Amygdala (tissue), 56 donors: ENCODE data around the gene TMEM181.
"Not testable (repeated sequence)": the region's sequence is repeated elsewhere in the genome, so short reads cannot be mapped to it uniquely, and the experiment has no call there.

Source experiments
- DNase-seq, 56 donors: peaks; one replicate each; lab custom pipeline; 2025; lab: John Stamatoyannopoulos, UW

The TMEM181 gene

DNA sequence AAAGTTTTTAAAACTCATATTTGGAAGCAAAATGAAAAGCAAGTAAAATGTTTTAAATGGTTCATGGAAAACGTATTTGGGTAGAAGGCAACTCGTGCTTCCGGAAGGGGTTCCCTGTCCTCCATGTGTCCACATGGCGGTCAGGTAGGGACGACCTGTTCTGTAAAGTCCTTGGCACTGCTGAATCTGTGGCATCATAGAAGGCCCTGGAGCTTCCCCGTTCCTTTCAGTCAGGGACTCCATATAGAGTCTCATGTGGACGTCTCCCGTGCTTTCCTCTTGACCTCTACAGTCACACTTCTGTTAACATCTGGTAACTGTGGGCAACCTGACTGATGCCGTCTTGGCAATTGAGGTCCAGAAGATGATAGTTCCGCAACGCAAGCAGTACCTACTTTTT lies 73.2 kb downstream of the TMEM181 start:
- DNase-seq, result no peak

DNA sequence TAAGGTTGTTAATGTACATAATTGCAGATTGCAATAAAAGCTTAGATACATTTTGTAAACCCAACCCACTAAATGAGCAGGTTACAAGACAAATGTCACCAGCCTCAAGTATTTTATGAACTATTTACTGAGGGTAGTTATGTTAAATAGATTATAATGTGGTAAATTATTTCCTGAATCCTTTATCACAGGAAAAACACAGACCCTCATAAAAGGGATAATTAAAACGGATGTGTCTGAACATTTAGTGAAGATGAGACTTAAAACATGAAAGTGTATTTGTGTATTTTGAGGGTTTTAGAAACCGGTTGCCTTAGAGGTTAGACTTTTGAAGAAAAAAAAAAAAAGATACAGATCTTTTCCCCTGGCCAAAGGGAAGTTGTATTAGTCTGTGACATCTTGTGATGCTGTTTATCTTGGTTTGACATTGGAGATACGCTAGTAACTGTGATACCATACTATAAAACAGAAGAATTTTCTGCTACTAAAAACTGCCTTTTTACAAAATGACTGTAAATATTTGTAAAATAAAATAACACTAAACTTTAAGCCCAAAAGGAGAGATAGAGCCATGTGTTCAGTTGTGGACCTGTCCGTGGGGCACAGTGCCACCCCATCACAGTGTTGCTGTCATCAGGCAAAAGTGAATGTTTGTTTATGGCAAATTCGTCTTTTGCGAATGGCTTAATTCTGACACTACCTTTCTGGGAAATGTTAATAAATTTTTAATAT lies 75.0 kb downstream of the TMEM181 start:
- no peak for DNase-seq

DNA sequence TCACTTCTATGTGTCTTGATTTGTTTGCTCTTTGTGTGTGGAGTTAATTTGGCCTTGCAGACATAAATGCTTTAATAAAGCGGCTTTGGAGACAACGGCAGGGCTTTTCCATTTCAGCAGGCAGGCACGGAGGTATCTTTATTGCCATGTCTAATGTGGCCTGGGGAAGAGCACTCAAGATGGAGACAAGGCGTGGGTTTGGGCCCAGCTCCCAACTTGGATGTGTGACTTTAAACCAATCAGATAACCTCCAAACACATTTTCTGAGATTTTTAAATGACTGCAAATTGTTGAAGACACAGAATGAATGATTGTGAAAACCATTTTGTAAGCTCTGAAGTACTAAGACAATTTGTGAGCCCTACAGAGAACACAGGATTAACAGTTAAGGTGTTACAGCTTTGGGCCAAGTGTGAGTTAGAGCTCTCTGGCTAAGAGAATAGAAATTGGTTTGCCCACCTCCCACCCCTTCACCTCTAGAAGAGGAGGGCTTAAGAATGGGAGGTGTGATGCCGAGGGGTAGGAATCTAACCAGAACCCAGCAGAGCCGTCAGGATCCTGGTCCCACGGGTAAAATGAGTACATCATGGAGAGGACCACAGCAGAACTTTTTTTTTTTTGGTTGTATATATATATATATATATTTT lies 75.7 kb downstream of the TMEM181 start:
- DNase-seq, result no peak

DNA sequence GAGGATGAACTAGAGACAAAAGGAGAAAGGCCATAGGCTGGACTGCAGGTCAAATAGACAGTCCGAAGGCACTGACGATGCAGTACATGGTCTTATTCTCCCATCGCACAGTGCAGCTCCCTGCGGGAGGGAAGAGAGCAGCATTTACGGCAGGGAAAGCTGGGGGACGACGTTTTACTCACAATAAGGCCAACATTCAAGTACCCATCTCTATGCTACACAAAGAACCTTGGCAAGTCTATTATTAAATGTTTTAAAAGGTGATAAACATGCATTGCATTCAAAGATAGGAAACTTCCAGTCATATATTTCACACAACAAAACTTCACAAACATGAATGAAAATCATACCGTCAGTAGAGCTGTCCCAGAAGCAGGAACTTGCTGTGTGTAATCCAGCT lies 76.9 kb downstream of the TMEM181 start:
- no peak for DNase-seq

DNA sequence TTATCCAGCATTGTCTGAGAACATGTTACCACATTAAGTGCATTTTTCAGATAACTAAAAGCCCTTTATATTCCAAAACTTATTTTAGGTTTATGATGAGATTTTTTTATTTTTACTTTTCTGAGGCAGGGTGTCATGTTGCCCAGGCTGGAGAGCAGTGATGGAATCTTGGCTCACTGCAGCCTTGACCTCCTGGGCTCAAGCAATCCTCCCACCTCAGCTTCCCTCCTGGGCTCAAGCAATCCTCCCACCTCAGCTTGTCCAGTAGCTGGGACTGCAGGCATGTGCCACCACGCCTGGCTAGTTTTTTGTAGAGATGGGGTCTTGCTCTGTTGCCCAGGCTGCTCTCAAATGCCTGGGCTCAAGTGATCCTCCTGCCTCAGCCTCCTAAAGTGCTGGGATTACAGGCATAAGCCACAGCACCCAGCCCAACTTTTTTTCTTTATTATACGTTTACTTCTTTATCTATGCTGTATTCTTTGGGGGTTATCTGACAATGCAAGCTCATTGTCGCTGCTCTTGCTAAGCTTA lies 78.5 kb downstream of the TMEM181 start:
- DNase-seq, result no peak

DNA sequence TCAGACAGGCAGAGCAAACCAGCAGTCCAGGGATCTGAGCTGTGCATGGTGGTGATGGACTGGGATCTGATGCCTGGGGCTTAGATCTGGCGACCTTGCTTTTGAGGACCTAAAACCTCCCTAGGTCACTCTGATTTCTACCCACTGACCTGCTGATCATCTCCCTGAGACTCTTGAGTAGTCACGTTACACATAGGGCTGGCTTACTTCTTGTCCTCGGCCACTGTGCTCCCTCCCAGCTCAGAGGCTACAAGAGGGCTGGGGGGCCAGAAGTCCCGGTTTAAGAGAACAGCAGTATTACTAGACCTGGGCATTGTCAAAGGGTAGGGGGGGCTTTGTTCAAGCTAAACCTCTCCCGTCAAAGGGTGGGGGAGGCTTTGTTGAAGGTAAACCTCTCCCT lies 79.2 kb downstream of the TMEM181 start:
- DNase-seq, result no peak

DNA sequence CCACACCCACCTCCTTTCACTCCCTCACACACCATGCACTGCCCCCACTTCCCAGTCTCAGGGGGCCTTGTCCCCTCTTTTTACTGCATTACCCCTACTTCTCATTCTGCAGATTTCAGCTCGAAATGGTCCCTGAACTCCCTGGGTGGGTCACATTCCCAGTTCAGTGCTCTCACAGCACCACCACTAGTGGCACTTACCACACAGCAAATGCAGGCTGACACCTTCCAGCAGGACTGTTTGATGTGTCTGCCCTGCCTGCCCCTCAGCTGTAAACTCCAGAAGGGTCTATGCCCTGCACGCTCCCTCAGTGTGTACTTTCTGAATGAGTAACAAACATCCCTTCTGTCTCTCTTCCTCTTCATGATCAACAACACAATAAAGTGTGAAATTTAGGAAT lies 80.6 kb downstream of the TMEM181 start:
- no peak for DNase-seq

DNA sequence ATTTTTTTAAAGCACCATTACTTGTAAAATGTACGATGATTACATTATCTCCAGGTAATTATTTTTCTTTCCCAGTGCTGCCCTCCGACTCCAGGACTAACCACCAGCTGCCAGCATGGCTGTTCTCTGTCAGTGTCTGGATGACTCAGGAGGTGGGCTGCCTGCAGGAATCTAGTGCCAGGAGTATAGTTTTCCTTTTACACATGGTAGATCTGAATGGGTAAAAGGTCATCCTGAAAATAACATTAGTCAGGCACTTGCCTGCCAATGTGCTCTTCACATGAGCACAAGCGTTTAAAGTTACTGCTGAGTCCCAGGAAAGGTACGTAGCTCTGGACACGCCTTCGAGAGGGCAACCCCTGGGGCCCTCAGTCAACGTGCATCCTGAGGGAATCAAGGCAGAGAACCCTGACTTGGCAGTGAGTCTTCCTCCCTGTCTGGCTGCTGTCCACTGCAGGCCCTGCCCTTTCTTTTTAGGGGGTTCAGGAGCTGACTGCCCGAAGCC lies 82.3 kb downstream of the TMEM181 start:
- DNase-seq, result no peak

DNA sequence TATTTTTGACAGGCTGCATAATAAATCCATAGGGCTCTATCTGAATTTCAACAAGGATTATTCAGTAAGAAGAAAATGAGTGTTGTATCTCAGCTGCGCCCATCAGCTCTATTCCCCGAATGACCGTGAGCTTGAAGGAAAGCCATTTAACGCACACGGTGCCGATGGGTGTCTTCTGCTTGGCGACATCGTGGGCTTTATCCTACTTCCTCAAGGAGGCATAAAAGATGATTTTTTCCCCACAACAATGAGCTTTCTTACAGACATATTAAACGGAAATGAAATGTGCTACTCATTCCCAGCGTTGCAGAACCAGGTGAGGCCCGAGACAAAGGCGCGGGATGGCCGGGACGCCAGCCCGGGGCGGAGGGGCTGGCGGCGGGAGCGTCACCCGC lies 83.9 kb downstream of the TMEM181 start:
- no peak for DNase-seq

DNA sequence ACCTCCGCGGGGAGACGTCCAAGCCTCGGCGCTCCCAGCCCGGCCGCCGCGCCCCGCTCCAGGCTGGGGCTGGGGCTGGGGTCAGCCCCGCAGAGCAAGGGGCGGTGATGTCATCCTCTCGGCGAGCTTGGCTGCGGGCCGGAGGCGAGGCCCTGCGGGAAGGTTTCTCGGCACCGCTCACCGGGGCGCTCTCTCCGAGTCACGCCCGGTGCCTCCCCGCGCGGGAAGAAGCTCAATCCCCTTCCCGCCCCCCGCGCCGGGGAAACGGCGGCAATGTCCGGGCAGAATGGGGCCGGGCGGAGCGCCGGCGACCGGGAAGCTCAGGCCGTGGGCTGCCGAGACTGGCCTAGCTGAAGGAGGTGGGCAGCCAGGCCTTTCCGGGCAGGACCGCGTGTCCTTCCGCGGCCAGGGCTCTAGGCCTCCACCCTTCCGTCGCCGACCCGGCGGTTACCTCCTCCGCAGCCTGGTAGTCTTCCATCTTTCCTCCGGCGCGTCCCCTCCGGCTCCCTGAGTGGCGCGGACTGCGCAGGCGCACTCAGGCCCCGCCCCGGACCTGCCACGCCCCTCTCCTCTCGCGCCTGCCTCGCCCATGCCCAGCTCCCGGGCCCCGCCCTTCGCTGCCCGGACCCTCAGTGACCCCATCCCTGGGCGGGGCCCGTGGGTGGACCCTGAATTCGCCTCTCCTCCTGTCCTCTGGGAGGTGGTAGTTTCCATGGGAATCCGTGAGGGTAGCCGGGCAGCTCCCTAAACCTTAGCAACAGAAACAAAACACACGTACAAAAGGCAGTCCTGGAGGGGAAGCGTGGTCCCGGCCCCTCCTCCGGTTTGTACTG lies 84.6 kb downstream of the TMEM181 start, which contains the start of gene DYNLT1:
Gene DYNLT1 (minus strand): TSS at position 513 of the 833 bp plus-strand sequence. CDS start 35 bp downstream, at position 478.
- peak; percentile 17 to 94 (median 80) for DNase-seq

DNA sequence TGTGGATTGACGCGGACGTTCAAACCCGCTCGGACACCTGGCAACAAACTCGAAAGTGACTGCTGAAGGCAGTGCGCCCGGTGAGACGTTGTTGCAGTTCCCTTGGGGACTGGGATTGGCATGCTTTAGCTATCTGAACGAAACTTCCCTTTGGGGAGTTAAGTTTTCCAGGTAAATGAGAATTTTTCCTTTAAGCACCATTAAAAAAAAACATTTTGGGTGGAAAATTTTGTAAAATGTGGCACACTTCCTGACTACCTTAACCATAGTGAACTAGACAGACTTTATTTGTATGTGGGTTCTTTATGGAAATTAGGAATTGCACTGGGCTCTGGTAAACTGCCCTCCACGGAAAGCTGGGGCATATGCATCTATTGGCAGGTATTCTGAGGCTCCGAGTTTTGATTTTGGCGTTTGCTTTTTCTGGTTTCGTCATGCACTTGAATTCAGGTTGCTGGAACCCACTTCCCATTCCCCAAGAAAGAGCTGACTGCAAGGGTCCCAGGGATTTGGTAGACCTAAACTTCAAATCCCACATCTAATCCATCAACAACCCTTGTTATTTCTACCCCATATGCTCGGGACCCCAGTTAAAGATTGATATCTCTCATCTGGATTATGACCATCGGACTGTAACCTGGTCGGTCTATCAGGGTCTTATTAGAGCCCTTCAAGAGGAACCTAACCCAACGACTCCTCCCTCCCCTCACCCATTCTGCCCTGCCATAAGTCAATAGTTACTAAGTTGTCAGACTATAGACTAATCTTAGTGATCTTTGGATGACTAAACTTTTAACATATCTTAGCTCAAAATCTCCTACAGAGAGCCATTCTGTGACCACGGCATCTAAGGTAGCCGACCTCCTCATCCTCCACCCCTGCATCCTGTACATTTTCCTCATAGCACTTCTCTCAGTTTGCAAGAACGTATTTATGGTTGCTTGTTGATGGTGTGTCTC lies 85.5 kb downstream of the TMEM181 start:
- peak in 1 of 56 donors; percentile 62 for DNase-seq

DNA sequence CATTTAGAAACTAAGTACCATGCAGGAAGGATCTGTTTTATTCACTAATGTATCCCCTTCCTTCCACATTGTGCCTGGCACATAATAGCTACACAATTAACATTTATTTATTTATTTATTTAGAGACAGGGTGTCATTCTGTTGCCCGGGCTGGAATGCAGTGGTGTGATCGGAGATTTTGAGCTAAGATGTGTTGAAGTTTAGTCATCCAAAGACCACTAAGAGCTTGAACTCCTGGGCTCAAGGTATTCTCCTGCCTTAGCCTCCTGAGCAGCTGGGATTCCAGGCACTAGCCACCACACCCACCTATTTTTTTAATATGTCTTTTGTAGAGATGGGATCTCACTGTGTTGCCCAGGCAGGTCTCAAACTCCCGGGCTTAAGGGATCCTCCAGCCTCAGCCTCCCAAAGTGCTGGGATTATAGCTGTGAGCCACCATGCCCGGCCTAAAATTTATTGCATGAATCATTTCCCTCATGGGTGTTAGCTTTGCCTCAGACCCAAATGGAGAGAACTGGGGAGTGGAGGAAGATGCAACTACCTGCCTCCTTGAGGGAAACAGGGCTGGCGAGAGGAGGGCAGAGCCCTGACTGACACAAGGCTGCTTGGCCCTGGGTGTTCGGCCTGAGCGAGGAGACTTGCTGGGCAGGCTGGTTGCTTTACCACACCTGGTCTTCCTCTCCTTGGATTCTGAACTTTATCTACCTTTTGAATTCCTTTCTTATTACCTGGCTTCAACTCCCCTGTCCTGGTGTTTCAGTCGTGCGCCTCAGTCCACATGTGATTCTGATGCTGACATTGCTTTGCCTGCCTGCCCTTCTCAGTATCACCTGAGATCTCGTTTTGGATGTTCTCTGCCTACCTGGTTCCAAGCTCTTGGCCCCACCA lies 86.4 kb downstream of the TMEM181 start:
- no peak for DNase-seq

DNA sequence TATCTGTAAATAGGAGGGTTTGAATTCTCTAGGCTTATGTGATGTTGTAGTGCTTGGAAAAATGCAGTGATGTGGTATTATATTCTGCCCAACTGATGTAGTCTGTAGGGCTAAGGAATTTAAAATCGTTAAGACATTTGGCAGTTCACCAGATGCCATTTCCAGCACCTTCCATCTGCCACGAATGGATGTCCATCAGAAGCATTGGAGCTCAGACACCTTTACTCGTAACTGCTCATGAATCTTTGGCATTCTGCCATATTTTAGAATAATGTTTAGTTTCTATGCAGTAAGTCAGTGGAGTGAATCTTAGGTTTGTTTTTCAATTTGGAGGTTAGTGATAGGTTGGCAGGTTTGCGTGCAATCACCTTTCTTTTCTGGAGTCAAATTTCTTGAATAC lies 87.6 kb downstream of the TMEM181 start:
- no peak for DNase-seq

DNA sequence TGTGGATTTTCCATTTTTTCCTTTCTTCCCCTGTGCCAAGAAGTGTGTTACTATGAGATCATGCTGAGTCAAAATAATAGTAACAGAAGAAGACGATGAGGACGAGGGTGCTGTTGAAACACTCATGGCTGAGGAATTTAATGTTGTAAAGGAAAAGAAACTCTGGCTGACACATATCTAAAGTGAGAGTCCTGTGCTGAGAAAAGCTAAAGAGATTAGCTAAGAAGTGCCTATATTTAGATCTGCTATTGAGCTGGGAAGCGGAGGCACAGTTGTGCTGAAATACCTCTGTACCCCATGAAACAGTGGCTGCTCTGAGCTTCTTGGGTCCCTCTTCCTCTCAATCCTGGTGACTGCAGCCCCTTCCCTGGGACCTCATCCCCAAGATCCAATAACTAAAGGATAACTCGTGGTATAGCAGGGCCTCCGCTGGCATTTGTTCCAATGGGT lies 88.8 kb downstream of the TMEM181 start:
- DNase-seq, result no peak

DNA sequence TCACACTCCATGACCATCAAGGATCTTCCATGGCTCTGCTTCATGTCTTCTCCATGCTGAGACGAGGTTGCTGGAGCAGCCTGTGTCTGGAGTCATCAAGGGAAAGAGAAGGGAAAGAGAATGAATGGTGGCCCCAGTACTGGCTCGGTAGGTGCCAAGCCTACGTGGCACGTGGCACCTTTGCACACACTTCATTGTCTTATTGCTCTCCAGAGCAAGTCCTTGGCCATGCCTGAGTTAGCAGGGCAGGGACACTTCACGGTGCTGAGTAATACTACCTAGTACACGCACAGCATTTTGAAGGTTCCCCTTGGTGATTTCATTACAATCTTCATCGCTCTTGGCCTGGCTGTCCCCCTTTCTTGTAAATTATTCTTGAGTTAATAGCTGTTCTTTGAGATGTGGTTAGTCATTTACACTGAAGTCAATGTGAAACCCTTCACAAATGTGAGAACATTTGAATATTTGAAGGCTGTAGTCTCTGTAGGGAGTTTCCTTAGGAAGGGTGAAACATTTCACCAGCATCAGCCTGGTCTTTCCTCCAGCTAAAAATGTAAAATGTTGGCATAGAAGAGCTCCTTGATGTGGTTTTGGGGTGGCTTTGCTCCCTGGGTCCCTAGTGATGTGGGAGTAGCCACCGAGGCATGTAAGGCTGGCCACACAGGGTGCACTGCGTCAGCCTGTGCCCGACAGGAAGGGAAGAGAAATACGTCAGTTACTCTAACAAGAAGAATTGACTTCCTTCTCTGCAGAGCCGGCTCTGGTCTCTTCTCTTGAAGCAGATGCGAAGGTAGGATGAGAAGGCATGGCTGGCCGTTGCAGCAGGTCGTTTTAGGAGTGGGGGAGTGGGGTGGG lies 89.6 kb downstream of the TMEM181 start, which contains the start of gene SYTL3:
Gene SYTL3 (plus strand): TSS at position 766 of the 855 bp plus-strand sequence. CDS start 13,215 bp downstream, outside the sequence.
- peak in 19 of 56 donors; percentile 3 to 49 (median 21) for DNase-seq

DNA sequence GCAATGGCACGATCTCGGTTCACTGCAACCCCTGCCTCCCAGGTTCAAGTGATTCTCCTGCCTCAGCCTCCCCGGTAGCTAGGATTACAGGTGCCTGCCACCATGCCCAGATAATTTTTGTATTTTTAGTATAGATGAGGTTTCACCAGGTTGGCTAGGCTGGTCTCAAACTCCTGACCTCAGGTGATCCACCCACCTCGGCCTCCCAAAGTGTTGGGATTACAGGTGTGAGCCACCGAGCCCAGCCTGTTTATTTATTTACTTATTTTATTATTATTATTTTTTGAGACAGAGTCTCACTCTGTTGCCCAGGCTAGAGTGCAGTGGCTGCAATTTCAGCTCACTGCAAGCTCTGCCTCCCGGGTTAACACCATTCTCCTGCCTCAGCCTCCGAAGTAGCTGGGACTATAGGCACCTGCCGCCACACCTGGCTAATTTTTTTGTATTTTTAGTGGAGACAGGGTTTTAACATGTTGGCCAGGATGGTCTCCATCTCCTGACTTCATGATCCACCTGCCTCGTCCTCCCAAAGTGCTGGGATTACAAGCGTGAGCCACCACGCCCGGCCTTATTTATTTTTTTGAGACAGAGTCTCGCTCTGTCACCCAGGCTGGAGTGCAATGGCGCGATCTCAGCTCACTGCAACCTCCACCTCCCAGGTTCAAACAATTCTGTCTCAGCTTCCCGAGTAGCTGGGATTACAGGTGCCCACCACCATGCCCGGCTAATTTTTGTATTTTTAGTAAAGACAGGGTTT lies 92.3 kb downstream of the TMEM181 start:
- not testable (repeated sequence) for DNase-seq
